SK-N-SH (cell line): ENCODE data around the gene CIROP.
A peak's percentile ranks its signal among the peaks of the same experiment; 100 is the strongest.

Experiments used
- EZH2phosphoT487 ChIP-seq: fragments of 200-600 bp; sonication (generic); IDR thresholded peaks from 2 replicates; pipeline ENCODE4 v1.6.1; 2017; ENCODE audit warnings: low read depth, mixed run types, mild to moderate bottlenecking, antibody characterized with exemption, moderate library complexity, borderline replicate concordance
- MEF2A ChIP-seq: IDR thresholded peaks from 2 replicates; pipeline ENCODE4 v1.4.0; 2012; ENCODE audit warnings: low read depth, borderline replicate concordance
- MXI1 ChIP-seq: IDR thresholded peaks from 2 replicates; pipeline ENCODE4 v1.6.1; 2012; ENCODE audit warnings: mild to moderate bottlenecking, low read depth, low read length, improper control_type of control experiment
- NFIC ChIP-seq: IDR thresholded peaks from 2 replicates; pipeline ENCODE4 v1.4.0; 2012; ENCODE audit warnings: borderline replicate concordance
- RAD21 ChIP-seq: IDR thresholded peaks from 2 replicates; pipeline ENCODE4 v1.6.1; 2012; ENCODE audit warnings: mild to moderate bottlenecking, low read length
- SIN3A ChIP-seq: IDR thresholded peaks from 2 replicates; pipeline ENCODE4 v1.6.1; 2012; ENCODE audit warnings: low read depth, mild to moderate bottlenecking, low read length, moderate library complexity, borderline replicate concordance
- YY1 ChIP-seq: IDR thresholded peaks from 2 replicates; pipeline ENCODE4 v1.4.0; 2012; ENCODE audit warnings: low read depth, mild to moderate bottlenecking
- TF ChIP-seq, protein P1 (sequence below): fragments of 200-600 bp; sonication (generic); IDR thresholded peaks from 2 replicates; pipeline ENCODE4 v1.6.1; 2017; ENCODE audit warnings: antibody characterized with exemption, mild to moderate bottlenecking, moderate library complexity

DNA sequence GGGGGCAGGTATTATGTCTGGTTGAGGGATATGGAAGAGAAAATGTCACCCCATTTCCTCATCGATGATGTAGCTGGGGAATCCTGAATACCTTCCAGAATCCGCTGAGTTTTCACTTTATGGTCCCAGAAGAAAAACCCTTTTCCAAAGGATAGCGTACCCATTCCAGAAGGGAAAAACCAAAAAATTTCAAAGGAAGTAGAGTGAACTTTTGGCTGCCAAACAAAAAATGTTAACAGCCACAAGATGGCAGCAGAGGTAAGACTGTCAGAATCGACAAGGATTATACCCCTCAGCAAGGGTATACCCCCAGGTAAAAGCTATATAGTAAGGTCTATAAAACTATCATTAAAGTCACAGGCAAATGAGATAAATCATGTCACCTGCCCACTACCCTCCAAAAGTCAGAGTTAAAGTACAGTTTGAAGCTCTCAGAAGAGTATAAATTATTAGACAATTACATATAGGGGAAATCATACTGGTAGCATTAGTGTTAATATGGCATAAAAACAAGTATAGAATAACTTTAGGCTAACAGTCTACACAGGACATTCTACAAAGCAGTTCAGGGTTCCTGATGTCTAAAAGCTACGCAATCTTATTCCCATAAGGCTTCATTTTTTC, 27.9 kb downstream of the CIROP start:
- TF ChIP-seq, protein P1, sequence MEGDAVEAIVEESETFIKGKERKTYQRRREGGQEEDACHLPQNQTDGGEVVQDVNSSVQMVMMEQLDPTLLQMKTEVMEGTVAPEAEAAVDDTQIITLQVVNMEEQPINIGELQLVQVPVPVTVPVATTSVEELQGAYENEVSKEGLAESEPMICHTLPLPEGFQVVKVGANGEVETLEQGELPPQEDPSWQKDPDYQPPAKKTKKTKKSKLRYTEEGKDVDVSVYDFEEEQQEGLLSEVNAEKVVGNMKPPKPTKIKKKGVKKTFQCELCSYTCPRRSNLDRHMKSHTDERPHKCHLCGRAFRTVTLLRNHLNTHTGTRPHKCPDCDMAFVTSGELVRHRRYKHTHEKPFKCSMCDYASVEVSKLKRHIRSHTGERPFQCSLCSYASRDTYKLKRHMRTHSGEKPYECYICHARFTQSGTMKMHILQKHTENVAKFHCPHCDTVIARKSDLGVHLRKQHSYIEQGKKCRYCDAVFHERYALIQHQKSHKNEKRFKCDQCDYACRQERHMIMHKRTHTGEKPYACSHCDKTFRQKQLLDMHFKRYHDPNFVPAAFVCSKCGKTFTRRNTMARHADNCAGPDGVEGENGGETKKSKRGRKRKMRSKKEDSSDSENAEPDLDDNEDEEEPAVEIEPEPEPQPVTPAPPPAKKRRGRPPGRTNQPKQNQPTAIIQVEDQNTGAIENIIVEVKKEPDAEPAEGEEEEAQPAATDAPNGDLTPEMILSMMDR = peak; percentile 80
- no peak for TF ChIP-seq SIN3A
- TF ChIP-seq RAD21 = peak; percentile 41
- TF ChIP-seq YY1 = no peak
- no peak for TF ChIP-seq MEF2A
- TF ChIP-seq NFIC = no peak
- TF ChIP-seq MXI1 = no peak
- TF ChIP-seq EZH2phosphoT487 = no peak
